ENCODE data around the gene PFN1.
"Not testable (repeated sequence)": the region's sequence is repeated elsewhere in the genome, so short reads cannot be mapped to it uniquely, and the experiment has no call there.

Gene PFN1

DNA sequence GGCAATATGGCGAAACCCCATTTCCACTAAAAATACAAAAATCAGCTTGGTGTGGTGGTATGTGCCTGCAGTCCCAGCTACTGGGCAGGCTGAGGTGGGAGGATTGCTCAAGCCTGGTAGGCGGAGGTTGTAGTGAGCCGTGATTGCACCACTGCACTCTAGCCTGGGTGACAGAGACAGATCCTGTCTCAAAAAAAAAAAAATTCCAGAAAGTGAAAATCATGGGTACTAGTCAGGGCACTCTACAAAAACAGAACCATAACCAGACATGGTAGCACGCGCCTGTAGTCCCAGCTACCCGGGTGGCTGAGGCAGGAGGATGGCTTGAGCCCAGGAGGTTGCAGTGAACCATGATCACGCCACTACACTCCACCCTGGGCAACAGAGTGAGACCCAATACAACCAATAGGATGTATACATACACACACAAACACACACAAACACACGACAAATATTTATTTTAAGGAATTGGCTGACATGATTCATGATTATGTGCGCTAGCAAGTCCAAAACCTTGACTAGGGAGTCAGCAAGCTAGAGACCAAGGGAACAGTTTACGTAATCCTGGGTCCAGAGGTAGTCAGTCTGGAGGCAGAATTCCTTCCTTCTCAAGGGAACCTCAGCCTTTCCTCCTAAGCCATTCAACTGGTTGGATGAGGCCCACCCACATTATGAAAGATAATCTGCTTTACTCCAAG, 27.8 kb downstream of the PFN1 start:
- no peak overlapping the region for H3K4me3 ChIP-seq (ENCODE audit: low read length)
- H3K4me1 ChIP-seq (ENCODE audit: control insufficient read depth, low read length): no peaks in the 10 kb centered on the region
- H3K9me2 ChIP-seq (replicated peaks; ENCODE audit: control insufficient read depth, low read length): no peaks in the 10 kb centered on the region
- H3K27ac ChIP-seq (ENCODE audit: low read depth, low read length): no peak overlapping the region
- H4K20me1 ChIP-seq (ENCODE audit: control insufficient read depth, insufficient read depth, low read depth, low read length): no peaks in the 10 kb centered on the region
- TF ChIP-seq EZH2phosphoT487 (IDR thresholded peaks at IDR 0.05; ENCODE audit: borderline replicate concordance, low read length): no peak
- TF ChIP-seq, protein P1, sequence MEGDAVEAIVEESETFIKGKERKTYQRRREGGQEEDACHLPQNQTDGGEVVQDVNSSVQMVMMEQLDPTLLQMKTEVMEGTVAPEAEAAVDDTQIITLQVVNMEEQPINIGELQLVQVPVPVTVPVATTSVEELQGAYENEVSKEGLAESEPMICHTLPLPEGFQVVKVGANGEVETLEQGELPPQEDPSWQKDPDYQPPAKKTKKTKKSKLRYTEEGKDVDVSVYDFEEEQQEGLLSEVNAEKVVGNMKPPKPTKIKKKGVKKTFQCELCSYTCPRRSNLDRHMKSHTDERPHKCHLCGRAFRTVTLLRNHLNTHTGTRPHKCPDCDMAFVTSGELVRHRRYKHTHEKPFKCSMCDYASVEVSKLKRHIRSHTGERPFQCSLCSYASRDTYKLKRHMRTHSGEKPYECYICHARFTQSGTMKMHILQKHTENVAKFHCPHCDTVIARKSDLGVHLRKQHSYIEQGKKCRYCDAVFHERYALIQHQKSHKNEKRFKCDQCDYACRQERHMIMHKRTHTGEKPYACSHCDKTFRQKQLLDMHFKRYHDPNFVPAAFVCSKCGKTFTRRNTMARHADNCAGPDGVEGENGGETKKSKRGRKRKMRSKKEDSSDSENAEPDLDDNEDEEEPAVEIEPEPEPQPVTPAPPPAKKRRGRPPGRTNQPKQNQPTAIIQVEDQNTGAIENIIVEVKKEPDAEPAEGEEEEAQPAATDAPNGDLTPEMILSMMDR (IDR thresholded peaks at IDR 0.05; ENCODE audit: low read depth, low read length, poor library complexity, severe bottlenecking): no peak
- no peaks in the 10 kb centered on the region for H3K36me3 ChIP-seq (ENCODE audit: control insufficient read depth, low read length)
- no peaks in the 10 kb centered on the region for H3F3A ChIP-seq (ENCODE audit: control insufficient read depth, insufficient read depth)
- no peaks in the 10 kb centered on the region for H3K27me3 ChIP-seq (ENCODE audit: control insufficient read depth, low read length)
- H3K79me2 ChIP-seq (ENCODE audit: control insufficient read depth, low read length): no peaks in the 10 kb centered on the region
- no peak overlapping the region for H3K4me2 ChIP-seq (ENCODE audit: low read length)
- no peaks in the 10 kb centered on the region for H3K9me3 ChIP-seq (ENCODE audit: control insufficient read depth, insufficient read depth, low read length)

- TF ChIP-seq, protein P1 (IDR thresholded peaks at IDR 0.05; ENCODE audit: low read depth, low read length, poor library complexity, severe bottlenecking): no peak
- TF ChIP-seq EZH2phosphoT487 (IDR thresholded peaks at IDR 0.05; ENCODE audit: borderline replicate concordance, low read length): no peak
- Histone ChIP-seq H4K20me1 (ENCODE audit: control insufficient read depth, insufficient read depth, low read depth, low read length) (no peaks in the 10 kb centered on the region), H3K4me1 (ENCODE audit: control insufficient read depth, low read length) (no peaks in the 10 kb centered on the region), H3K9me3 (ENCODE audit: control insufficient read depth, insufficient read depth, low read length) (no peaks in the 10 kb centered on the region), H3F3A (ENCODE audit: control insufficient read depth, insufficient read depth) (no peaks in the 10 kb centered on the region), H3K27ac (ENCODE audit: low read depth, low read length) (no peak overlapping the region), H3K79me2 (ENCODE audit: control insufficient read depth, low read length) (no peaks in the 10 kb centered on the region), H3K36me3 (ENCODE audit: control insufficient read depth, low read length) (no peaks in the 10 kb centered on the region), H3K4me2 (ENCODE audit: low read length) (no peak overlapping the region), H3K4me3 (ENCODE audit: low read length) (no peak overlapping the region), H3K9me2 (replicated peaks; ENCODE audit: control insufficient read depth, low read length) (no peaks in the 10 kb centered on the region), H3K27me3 (ENCODE audit: control insufficient read depth, low read length) (no peaks in the 10 kb centered on the region)
These were observed 28.8 kb downstream of the PFN1 start for GRCh38 chr17:4919511-4920047.

DNA sequence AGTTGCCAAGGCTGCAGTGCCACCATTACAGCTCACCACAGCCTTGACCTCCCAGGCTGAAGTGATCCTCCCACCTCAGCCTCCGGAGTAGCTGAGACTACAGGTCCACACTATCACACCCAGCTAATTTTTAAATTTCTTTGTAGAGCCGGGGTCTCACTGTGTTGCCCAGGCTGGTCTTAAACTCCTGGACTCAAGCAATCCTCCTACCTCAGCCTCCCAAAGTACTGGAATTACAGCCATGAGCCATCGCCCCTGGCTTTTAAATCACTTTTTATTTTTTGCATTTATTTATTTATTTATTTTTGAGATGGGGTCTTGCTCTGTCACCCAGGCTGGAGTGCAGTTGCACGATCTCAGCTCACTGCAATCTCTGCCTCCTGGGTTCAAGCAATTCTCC, 33.8 kb downstream of the PFN1 start:
- not testable (repeated sequence) for H3K36me3 ChIP-seq (ENCODE audit: control insufficient read depth, low read length); H4K20me1 ChIP-seq (ENCODE audit: control insufficient read depth, insufficient read depth, low read depth, low read length); H3K4me1 ChIP-seq (ENCODE audit: control insufficient read depth, low read length); H3F3A ChIP-seq (ENCODE audit: control insufficient read depth, insufficient read depth); H3K9me3 ChIP-seq (ENCODE audit: control insufficient read depth, insufficient read depth, low read length); H3K4me3 ChIP-seq (ENCODE audit: low read length); H3K79me2 ChIP-seq (ENCODE audit: control insufficient read depth, low read length); H3K4me2 ChIP-seq (ENCODE audit: low read length); H3K9me2 ChIP-seq (replicated peaks; ENCODE audit: control insufficient read depth, low read length); H3K27ac ChIP-seq (ENCODE audit: low read depth, low read length); H3K27me3 ChIP-seq (ENCODE audit: control insufficient read depth, low read length)

DNA sequence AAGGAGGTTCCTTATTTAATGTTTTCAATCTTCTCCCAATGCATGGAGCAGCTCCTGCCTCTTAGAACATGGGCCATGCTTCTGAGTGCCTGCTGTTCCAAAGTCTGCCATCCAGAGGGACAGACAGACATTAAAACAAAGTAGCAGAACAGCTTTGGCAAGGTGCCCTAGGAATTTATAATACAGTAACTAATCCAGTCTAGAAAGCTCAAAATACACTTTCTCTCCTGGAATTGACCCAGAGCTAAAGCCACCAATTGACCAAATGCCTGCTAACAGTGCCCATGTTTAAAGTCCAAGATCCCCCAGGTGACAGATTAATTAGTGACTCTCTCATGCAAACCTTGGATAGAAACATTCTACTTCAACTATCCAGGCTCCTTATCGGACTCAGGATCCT, 34.3 kb downstream of the PFN1 start:
- Histone ChIP-seq H3K9me3 (ENCODE audit: control insufficient read depth, insufficient read depth, low read length) (no peaks in the 10 kb centered on the region), H3K27ac (ENCODE audit: low read depth, low read length) (no peak overlapping the region), H3K4me2 (ENCODE audit: low read length) (no peak overlapping the region), H3K36me3 (ENCODE audit: control insufficient read depth, low read length) (no peaks in the 10 kb centered on the region), H3K79me2 (ENCODE audit: control insufficient read depth, low read length) (no peaks in the 10 kb centered on the region), H3K9me2 (replicated peaks; ENCODE audit: control insufficient read depth, low read length) (no peaks in the 10 kb centered on the region), H3K4me1 (ENCODE audit: control insufficient read depth, low read length) (peaks cover 6% of the 10 kb centered on the region), H4K20me1 (ENCODE audit: control insufficient read depth, insufficient read depth, low read depth, low read length) (no peaks in the 10 kb centered on the region), H3K27me3 (ENCODE audit: control insufficient read depth, low read length) (no peaks in the 10 kb centered on the region), H3F3A (ENCODE audit: control insufficient read depth, insufficient read depth) (no peaks in the 10 kb centered on the region), H3K4me3 (ENCODE audit: low read length) (no peak overlapping the region)
- TF ChIP-seq, protein P1 (IDR thresholded peaks at IDR 0.05; ENCODE audit: low read depth, low read length, poor library complexity, severe bottlenecking): no peak
- no peak for TF ChIP-seq EZH2phosphoT487 (IDR thresholded peaks at IDR 0.05; ENCODE audit: borderline replicate concordance, low read length)

All from DOHH2 (cell line).